Lower leg skin (tissue), 3 donors: Measurements from ENCODE around the gene SLC44A3.

Experiments used
- POLR2A ChIP-seq, 2 donors: fragments of 450-650 bp; IDR thresholded peaks; one replicate each; pipeline ENCODE4 v1.6.1; 2016 to 2017; ENCODE audit warnings: antibody characterized with exemption in 2 of 2, mild to moderate bottlenecking in 1 of 2, moderate library complexity in 1 of 2
- TF ChIP-seq, protein P1 (sequence below), 3 donors: fragments of 450-650 bp; IDR thresholded peaks; one replicate each; pipeline ENCODE4 v1.5.1; 2016; ENCODE audit warnings: antibody characterized with exemption in 3 of 3, mild to moderate bottlenecking in 3 of 3, moderate library complexity in 2 of 3

DNA sequence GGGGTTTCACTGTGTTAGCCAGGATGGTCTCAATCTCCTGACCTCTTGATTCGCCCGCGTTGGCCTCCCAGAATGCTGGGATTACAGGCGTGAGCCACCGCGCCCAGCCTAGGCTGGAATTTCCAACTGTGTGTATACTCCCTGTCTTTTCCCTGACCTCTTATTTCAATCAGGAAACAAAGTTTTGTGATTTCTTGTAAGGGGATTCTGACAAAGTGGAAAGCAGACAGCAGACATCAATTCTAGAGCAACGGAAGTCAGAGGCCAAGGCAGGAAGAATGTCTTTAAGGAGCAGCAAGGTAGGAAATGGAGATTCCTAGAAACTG, 36.0 kb upstream of the SLC44A3 start:
- TF ChIP-seq, protein P1, sequence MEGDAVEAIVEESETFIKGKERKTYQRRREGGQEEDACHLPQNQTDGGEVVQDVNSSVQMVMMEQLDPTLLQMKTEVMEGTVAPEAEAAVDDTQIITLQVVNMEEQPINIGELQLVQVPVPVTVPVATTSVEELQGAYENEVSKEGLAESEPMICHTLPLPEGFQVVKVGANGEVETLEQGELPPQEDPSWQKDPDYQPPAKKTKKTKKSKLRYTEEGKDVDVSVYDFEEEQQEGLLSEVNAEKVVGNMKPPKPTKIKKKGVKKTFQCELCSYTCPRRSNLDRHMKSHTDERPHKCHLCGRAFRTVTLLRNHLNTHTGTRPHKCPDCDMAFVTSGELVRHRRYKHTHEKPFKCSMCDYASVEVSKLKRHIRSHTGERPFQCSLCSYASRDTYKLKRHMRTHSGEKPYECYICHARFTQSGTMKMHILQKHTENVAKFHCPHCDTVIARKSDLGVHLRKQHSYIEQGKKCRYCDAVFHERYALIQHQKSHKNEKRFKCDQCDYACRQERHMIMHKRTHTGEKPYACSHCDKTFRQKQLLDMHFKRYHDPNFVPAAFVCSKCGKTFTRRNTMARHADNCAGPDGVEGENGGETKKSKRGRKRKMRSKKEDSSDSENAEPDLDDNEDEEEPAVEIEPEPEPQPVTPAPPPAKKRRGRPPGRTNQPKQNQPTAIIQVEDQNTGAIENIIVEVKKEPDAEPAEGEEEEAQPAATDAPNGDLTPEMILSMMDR (IDR thresholded peaks at IDR 0.05), result no peak
- TF ChIP-seq POLR2A (IDR thresholded peaks at IDR 0.05), result no peak
